CD14-positive monocyte (primary cell): ENCODE results near the gene FXYD3. TPM values are rescaled to one million over a fixed set of nuclear protein-coding genes. Genes with fewer than 3 reads are reported as not detected.
A peak's percentile ranks its signal among the peaks of the same experiment; 100 is the strongest.

ENCODE experiments used
- DNase-seq, 3 donors: peaks; one replicate each; pipeline ENCODE4 v3.0.0-alpha.2; 2011 to 2022
- H2AFZ ChIP-seq: 2 replicates; pipeline ENCODE4 v1.6.0; 2012; ENCODE audit warnings: mild to moderate bottlenecking, low read depth, low read length, inconsistent platforms; ENCODE audit not compliant: insufficient read depth, poor library complexity, severe bottlenecking
- H3K27ac ChIP-seq, 2 donors: 1 replicate in 1 of 2; 2 replicates in 1 of 2; pipeline ENCODE4 v1.5.1; 2012 to 2013; ENCODE audit warnings: low read length in 2 of 2, control low read depth in 1 of 2, inconsistent platforms in 1 of 2, low read depth in 1 of 2, mild to moderate bottlenecking in 1 of 2
- H3K27me3 ChIP-seq, 2 donors: one replicate each; pipeline versions ENCODE4 v1.6.0 to v1.6.1; 2011 to 2013; ENCODE audit warnings: low read length in 2 of 2; ENCODE audit not compliant: control insufficient read depth in 2 of 2, insufficient read depth in 2 of 2
- H3K36me3 ChIP-seq, 2 donors: replicated peaks in 1 of 2; 1 replicate in 1 of 2; 2 replicates in 1 of 2; pipeline versions ENCODE4 v1.5.1 to v1.6.1; 2012 to 2013; ENCODE audit warnings: low read length in 2 of 2, control low read depth in 1 of 2, inconsistent platforms in 1 of 2, mild to moderate bottlenecking in 1 of 2; ENCODE audit not compliant: insufficient read depth in 2 of 2, control insufficient read depth in 1 of 2
- H3K4me1 ChIP-seq, 2 donors: 1 replicate in 1 of 2; 2 replicates in 1 of 2; pipeline versions ENCODE4 v1.5.1 to v1.6.1; 2012 to 2013; ENCODE audit warnings: low read length in 2 of 2, control low read depth in 1 of 2, inconsistent platforms in 1 of 2, mild to moderate bottlenecking in 1 of 2, moderate library complexity in 1 of 2; ENCODE audit not compliant: insufficient read depth in 2 of 2, control insufficient read depth in 1 of 2
- H3K4me2 ChIP-seq: replicated peaks from 2 replicates; pipeline ENCODE3; 2012; ENCODE audit warnings: low read length, moderate library complexity, mild to moderate bottlenecking; ENCODE audit not compliant: poor library complexity, severe bottlenecking; ENCODE audit errors: extremely low read depth
- H3K4me3 ChIP-seq, 3 experiments: fragments of 200-600 bp in 1 of 3; sonication (generic) in 1 of 3; replicated peaks in 1 of 3; 1 replicate in 2 of 3; 2 replicates in 1 of 3; pipeline ENCODE4 v1.5.1; 2011 to 2013; ENCODE audit warnings: low read length in 3 of 3, mild to moderate bottlenecking in 3 of 3, control low read depth in 2 of 3, low read depth in 2 of 3, inconsistent platforms in 1 of 3, moderate library complexity in 1 of 3
- H3K79me2 ChIP-seq: 2 replicates; pipeline ENCODE4 v1.6.0; 2012; ENCODE audit warnings: mild to moderate bottlenecking, control low read depth, inconsistent platforms, low read length, moderate library complexity; ENCODE audit not compliant: insufficient read depth
- H3K9ac ChIP-seq: 2 replicates; pipeline ENCODE4 v1.6.0; 2017; ENCODE audit warnings: low read length, mild to moderate bottlenecking; ENCODE audit not compliant: insufficient read depth, poor library complexity, severe bottlenecking
- H3K9me3 ChIP-seq, 2 donors: replicated peaks in 1 of 2; 1 replicate in 1 of 2; 2 replicates in 1 of 2; pipeline versions ENCODE4 v1.5.1 to v1.6.1; 2012 to 2013; ENCODE audit warnings: low read length in 2 of 2, control low read depth in 1 of 2; ENCODE audit not compliant: control insufficient read depth in 1 of 2, insufficient read depth in 1 of 2
- H4K20me1 ChIP-seq: 2 replicates; pipeline ENCODE4 v1.6.0; 2012; ENCODE audit warnings: mild to moderate bottlenecking, low read length, control low read depth, moderate library complexity; ENCODE audit not compliant: insufficient read depth
- H3K27ac Mint-ChIP-seq, 7 donors: one replicate each; pipeline ENCODE4 v1.8.0; 2020; ENCODE audit warnings: mild to moderate bottlenecking in 7 of 7, mixed read lengths in 7 of 7, moderate library complexity in 6 of 7, inconsistent platforms in 2 of 7
- H3K27me3 Mint-ChIP-seq, 3 donors: one replicate each; pipeline ENCODE4 v1.8.0; 2021 to 2022; ENCODE audit warnings: low read depth in 3 of 3, mild to moderate bottlenecking in 3 of 3, mixed read lengths in 3 of 3, moderate library complexity in 3 of 3, inconsistent platforms in 1 of 3
- H3K36me3 Mint-ChIP-seq, 2 donors: one replicate each; pipeline ENCODE4 v1.8.0; 2020; ENCODE audit warnings: mixed read lengths in 2 of 2, inconsistent platforms in 1 of 2, mild to moderate bottlenecking in 1 of 2
- H3K4me1 Mint-ChIP-seq: one replicate; pipeline ENCODE4 v1.8.0; 2020; ENCODE audit warnings: mild to moderate bottlenecking, mixed read lengths
- H3K4me3 Mint-ChIP-seq, 2 donors: one replicate each; pipeline ENCODE4 v1.8.0; 2020; ENCODE audit warnings: mild to moderate bottlenecking in 2 of 2, mixed read lengths in 2 of 2, moderate library complexity in 1 of 2
- H3K9me3 Mint-ChIP-seq, 7 donors: one replicate each; pipeline ENCODE4 v1.8.0; 2020 to 2022; ENCODE audit warnings: mixed read lengths in 7 of 7, mild to moderate bottlenecking in 6 of 7, moderate library complexity in 6 of 7, inconsistent platforms in 2 of 7
- CTCF ChIP-seq: fragments of 200-600 bp; IDR thresholded peaks from one replicate; pipeline ENCODE4 v1.8.0; 2022; ENCODE audit warnings: antibody characterized with exemption, mild to moderate bottlenecking
- WGBS: methylation state at CpG from one replicate; pipeline ENCODE4 v1.1.5; 2013; ENCODE audit warnings: missing lambda C conversion rate; ENCODE audit not compliant: insufficient coverage; 5-methylcytosine and 5-hydroxymethylcytosine counted together
- intact Hi-C, 2 donors: fragments of 100-400 bp; cut with micrococcal nuclease; formaldehyde crosslinking; loops; one replicate each; pipeline versions ENCODE4 v1.15.0 to v1.15.1; 2023
- polyA plus RNA-seq, 3 donors: library from polyadenylated mRNA; depleted of rRNA in 1 of 3; unstranded in 2 of 3; stranded (reverse) in 1 of 3; fragments of 300-500 nt in 2 of 3; fragments of >200 nt in 1 of 3; fragmentation: Illumina TruSeq in 2 of 3; gene quantifications; 1 replicate in 2 of 3; 2 replicates in 1 of 3; pipeline ENCODE4 v1.2.3, GENCODE V29; 2012 to 2021

FXYD3 gene
- polyA plus RNA-seq, 3 donors: not detected

GRCh38 chr19:35161434-35161743, 45.8 kb downstream of the FXYD3 start:
- H2AFZ ChIP-seq: no peak overlapping the region
- H3K27ac Mint-ChIP-seq: peak overlapping the region in 3 of 7 donors; percentile 21 to 76 (median 55)
- H3K27me3 ChIP-seq: no peaks in the 10 kb centered on the region
- H3K27ac ChIP-seq: no peak overlapping the region
- peaks cover 68% of the 10 kb centered on the region for H4K20me1 ChIP-seq
- no peak overlapping the region for H3K4me3 ChIP-seq
- peaks cover 15% of the 10 kb centered on the region for H3K4me1 Mint-ChIP-seq
- DNase-seq: no peak
- H3K79me2 ChIP-seq: peaks cover 87% of the 10 kb centered on the region
- peaks cover 95 to 100% of the 10 kb centered on the region in 2 donors for H3K36me3 ChIP-seq
- TF ChIP-seq CTCF: no peak
- H3K36me3 Mint-ChIP-seq: peaks cover 95 to 100% of the 10 kb centered on the region in 2 donors
- peaks cover 23 to 37% (median 30%) of the 10 kb centered on the region in 7 donors for H3K9me3 Mint-ChIP-seq
- peaks cover 0 to 2% (median 0%) of the 10 kb centered on the region in 3 donors for H3K27me3 Mint-ChIP-seq
- WGBS: 91% methylated on average over 1 of the region's 2 CpGs
- peaks cover 4 to 9% of the 10 kb centered on the region in 2 donors for H3K4me1 ChIP-seq
- no peak overlapping the region for H3K9ac ChIP-seq
- H3K4me3 Mint-ChIP-seq: no peak overlapping the region
- H3K9me3 ChIP-seq: peaks cover 35 to 37% of the 10 kb centered on the region in 2 donors
- intact Hi-C loops: no loop called here
- no peak overlapping the region for H3K4me2 ChIP-seq

GRCh38 chr19:35162471-35163326, 47.1 kb downstream of the FXYD3 start:
- peaks cover 22% of the 10 kb centered on the region for H3K4me1 Mint-ChIP-seq
- no peak overlapping the region for H3K4me3 Mint-ChIP-seq
- intact Hi-C loops: no loop called here
- Histone ChIP-seq H3K36me3 (peaks cover 91 to 96% of the 10 kb centered on the region in 2 donors), H3K9me3 (peaks cover 35 to 40% of the 10 kb centered on the region in 2 donors), H4K20me1 (peaks cover 64% of the 10 kb centered on the region), H3K4me1 (peaks cover 15 to 18% of the 10 kb centered on the region in 2 donors), H3K4me3 (no peak overlapping the region), H3K4me2 (no peak overlapping the region), H3K27ac (peak overlapping the region in 1 of 2 donors; percentile 12), H2AFZ (no peak overlapping the region), H3K27me3 (no peaks in the 10 kb centered on the region), H3K9ac (no peak overlapping the region), H3K79me2 (peaks cover 74% of the 10 kb centered on the region)
- DNase-seq: no peak
- peaks cover 26 to 39% (median 32%) of the 10 kb centered on the region in 7 donors for H3K9me3 Mint-ChIP-seq
- no peak for TF ChIP-seq CTCF
- H3K36me3 Mint-ChIP-seq: peaks cover 95 to 98% of the 10 kb centered on the region in 2 donors
- H3K27me3 Mint-ChIP-seq: no peaks in the 10 kb centered on the region
- 98% methylated on average over 3 of the region's 6 CpGs for WGBS
- peak overlapping the region in 3 of 7 donors; percentile 15 to 74 (median 50) for H3K27ac Mint-ChIP-seq
